ENCODE data around the gene EYS. TPM values are rescaled to one million over a fixed set of nuclear protein-coding genes. Genes with fewer than 3 reads are reported as not detected.
A peak's percentile ranks its signal among the peaks of the same experiment; 100 is the strongest.

EYS gene
- total and polyA plus RNA-seq, 2 experiments from 2014 or later = under 0.01 to 0.15 TPM

GRCh38 chr6:64750910-64751309 is 956.1 kb downstream of the EYS start:
- no peaks in the 10 kb centered on the region for H3K27me3 ChIP-seq
- H3K36me3 ChIP-seq = no peaks in the 10 kb centered on the region
- H3K4me3 ChIP-seq = no peak overlapping the region
- H3K27ac ChIP-seq = no peak overlapping the region
- no peak for TF ChIP-seq CTCF (IDR thresholded peaks at IDR 0.05; ENCODE audit: low read depth, low read length)
- DNase-seq (ENCODE audit: low read depth in 1 of 2, low spot score in 1 of 2) = no peak
- H3K4me1 ChIP-seq (ENCODE audit: low read depth) = no peaks in the 10 kb centered on the region
- H3K9me3 ChIP-seq (ENCODE audit: low read depth) = no peaks in the 10 kb centered on the region

GRCh38 chr6:64737418-64737817 is 969.6 kb downstream of the EYS start:
- no peaks in the 10 kb centered on the region for H3K4me1 ChIP-seq (ENCODE audit: low read depth)
- no peak overlapping the region for H3K27ac ChIP-seq
- no peak for TF ChIP-seq CTCF (IDR thresholded peaks at IDR 0.05; ENCODE audit: low read depth, low read length)
- H3K4me3 ChIP-seq = no peak overlapping the region
- H3K9me3 ChIP-seq (ENCODE audit: low read depth) = no peaks in the 10 kb centered on the region
- no peaks in the 10 kb centered on the region for H3K27me3 ChIP-seq
- peak in 1 of 2 donors; percentile 79 for DNase-seq (ENCODE audit: low read depth in 1 of 2, low spot score in 1 of 2)
- no peaks in the 10 kb centered on the region for H3K36me3 ChIP-seq

- H3K9me3 ChIP-seq (ENCODE audit: low read depth) = no peaks in the 10 kb centered on the region
- no peak overlapping the region for H3K27ac ChIP-seq
- H3K36me3 ChIP-seq = no peaks in the 10 kb centered on the region
- H3K4me3 ChIP-seq = no peak overlapping the region
- TF ChIP-seq CTCF (IDR thresholded peaks at IDR 0.05; ENCODE audit: low read depth, low read length) = peak; percentile 8
- H3K4me1 ChIP-seq (ENCODE audit: low read depth) = no peaks in the 10 kb centered on the region
- no peaks in the 10 kb centered on the region for H3K27me3 ChIP-seq
- DNase-seq (ENCODE audit: low read depth in 1 of 2, low spot score in 1 of 2) = peak in 1 of 2 donors; percentile 71
Observed at GRCh38 chr6:64736421-64736950, 970.5 kb downstream of the EYS start.

- Histone ChIP-seq H3K9me3 (ENCODE audit: low read depth) (no peaks in the 10 kb centered on the region), H3K27ac (no peak overlapping the region), H3K36me3 (no peaks in the 10 kb centered on the region), H3K4me1 (ENCODE audit: low read depth) (no peaks in the 10 kb centered on the region), H3K27me3 (no peaks in the 10 kb centered on the region), H3K4me3 (no peak overlapping the region)
- DNase-seq (ENCODE audit: low read depth in 1 of 2, low spot score in 1 of 2) = no peak
- no peak for TF ChIP-seq CTCF (IDR thresholded peaks at IDR 0.05; ENCODE audit: low read depth, low read length)
Observed at GRCh38 chr6:64733433-64733832, 973.6 kb downstream of the EYS start.

- TF ChIP-seq CTCF (IDR thresholded peaks at IDR 0.05; ENCODE audit: low read depth, low read length) = peak; percentile 45
- Histone ChIP-seq H3K27ac (no peak overlapping the region), H3K27me3 (no peaks in the 10 kb centered on the region), H3K4me1 (ENCODE audit: low read depth) (no peaks in the 10 kb centered on the region), H3K4me3 (no peak overlapping the region), H3K36me3 (no peaks in the 10 kb centered on the region), H3K9me3 (ENCODE audit: low read depth) (no peaks in the 10 kb centered on the region)
- peak in 1 of 2 donors; percentile 71 for DNase-seq (ENCODE audit: low read depth in 1 of 2, low spot score in 1 of 2)
Observed at GRCh38 chr6:64732888-64733287, 974.1 kb downstream of the EYS start.

Measured in cardiac muscle cell (in vitro differentiated cells and primary cell).